ENCODE results near the gene CUL4A.
A peak's percentile ranks its signal among the peaks of the same experiment; 100 is the strongest.
"Not testable (repeated sequence)": the region's sequence is repeated elsewhere in the genome, so short reads cannot be mapped to it uniquely, and the experiment has no call there.

CUL4A gene

DNA sequence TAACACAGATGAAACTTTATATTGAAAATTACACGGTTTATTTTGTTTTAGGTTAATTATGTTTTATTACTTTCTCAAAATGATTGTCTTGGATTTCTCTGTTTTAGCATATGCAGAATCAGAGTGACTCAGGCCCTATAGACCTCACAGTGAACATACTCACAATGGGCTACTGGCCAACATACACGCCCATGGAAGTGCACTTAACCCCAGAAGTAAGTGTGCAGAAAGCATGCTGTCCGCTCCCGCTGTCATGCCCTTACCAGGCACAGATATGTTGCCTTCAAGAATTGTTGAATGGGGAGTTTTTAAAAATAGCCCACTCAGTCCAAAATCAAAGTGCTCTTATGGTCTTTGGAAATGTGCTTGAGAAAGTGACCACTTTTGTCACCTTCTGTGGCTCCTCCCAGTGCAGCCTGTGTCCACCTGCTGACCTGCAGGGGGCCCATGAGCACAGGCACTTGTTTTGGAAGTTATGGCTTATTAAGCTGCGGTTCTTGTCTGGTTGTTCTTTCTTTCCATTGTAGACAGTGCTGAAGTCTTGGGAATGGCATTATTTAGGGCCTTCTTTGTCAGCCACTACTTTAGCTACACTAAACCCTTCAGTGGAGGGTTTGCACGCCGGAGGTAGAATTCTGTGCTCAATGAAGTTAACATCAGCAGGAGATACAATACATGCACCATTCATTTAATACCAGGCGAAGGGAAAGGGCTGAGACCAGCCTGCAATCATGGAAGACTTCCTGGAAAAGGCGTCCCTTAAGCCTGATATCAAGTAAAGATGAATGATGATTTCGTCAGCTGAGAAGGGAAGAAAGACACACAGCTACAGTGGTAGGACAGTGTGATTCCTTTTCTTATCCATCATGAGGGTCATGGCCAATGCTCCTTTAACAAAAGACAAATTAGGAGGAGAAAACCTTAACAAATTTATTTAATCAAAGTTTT lies 36.7 kb downstream of the CUL4A start:
- DNase-seq (ENCODE audit: low read depth in 2 of 2), result peak; percentile 6 to 11
- TF ChIP-seq, protein P1, sequence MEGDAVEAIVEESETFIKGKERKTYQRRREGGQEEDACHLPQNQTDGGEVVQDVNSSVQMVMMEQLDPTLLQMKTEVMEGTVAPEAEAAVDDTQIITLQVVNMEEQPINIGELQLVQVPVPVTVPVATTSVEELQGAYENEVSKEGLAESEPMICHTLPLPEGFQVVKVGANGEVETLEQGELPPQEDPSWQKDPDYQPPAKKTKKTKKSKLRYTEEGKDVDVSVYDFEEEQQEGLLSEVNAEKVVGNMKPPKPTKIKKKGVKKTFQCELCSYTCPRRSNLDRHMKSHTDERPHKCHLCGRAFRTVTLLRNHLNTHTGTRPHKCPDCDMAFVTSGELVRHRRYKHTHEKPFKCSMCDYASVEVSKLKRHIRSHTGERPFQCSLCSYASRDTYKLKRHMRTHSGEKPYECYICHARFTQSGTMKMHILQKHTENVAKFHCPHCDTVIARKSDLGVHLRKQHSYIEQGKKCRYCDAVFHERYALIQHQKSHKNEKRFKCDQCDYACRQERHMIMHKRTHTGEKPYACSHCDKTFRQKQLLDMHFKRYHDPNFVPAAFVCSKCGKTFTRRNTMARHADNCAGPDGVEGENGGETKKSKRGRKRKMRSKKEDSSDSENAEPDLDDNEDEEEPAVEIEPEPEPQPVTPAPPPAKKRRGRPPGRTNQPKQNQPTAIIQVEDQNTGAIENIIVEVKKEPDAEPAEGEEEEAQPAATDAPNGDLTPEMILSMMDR (IDR thresholded peaks at IDR 0.05; ENCODE audit: low read depth, low read length), result peak; percentile 41
- H3K4me3 ChIP-seq (replicated peaks in 1 of 2; ENCODE audit: low read depth in 2 of 2, low read length in 2 of 2), result no peak overlapping the region

DNA sequence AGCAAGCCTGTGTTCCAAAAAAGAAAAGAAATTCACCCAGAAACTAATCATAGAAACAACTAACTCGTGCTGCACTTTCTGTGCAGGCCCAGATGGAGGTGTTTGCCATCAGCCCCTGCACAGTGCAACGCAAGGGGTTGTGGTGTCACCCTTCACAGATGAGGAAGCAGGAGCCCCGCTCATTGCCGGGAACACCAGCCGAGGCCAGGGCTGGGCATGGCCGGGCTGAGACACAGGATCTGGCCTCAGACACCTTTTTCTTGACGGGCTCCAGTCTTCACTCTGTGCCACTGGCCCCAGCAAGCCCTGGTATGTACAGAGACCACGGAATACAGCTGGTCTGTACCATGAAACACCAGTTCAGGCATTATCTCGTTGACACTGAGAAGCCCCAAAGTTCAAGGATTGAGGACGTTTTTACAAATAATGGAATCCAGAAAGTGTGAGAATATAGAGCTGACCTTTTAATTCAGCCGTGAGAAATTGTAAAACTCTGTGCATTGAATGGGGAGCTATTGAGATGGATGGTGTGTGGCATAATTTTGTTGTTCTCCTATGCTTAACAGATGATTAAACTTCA lies 43.2 kb downstream of the CUL4A start:
- no peak for DNase-seq (ENCODE audit: low read depth in 2 of 2)
- H3K4me3 ChIP-seq (replicated peaks in 1 of 2; ENCODE audit: low read depth in 2 of 2, low read length in 2 of 2), result no peak overlapping the region
- TF ChIP-seq, protein P1 (IDR thresholded peaks at IDR 0.05; ENCODE audit: low read depth, low read length), result no peak

GRCh38 chr13:113257908-113258307 lies 48.5 kb downstream of the CUL4A start:
- not testable (repeated sequence) for DNase-seq (ENCODE audit: low read depth in 2 of 2); H3K4me3 ChIP-seq (replicated peaks in 1 of 2; ENCODE audit: low read depth in 2 of 2, low read length in 2 of 2)

- H3K4me3 ChIP-seq (replicated peaks in 1 of 2; ENCODE audit: low read depth in 2 of 2, low read length in 2 of 2), result no peak overlapping the region
- TF ChIP-seq, protein P1 (IDR thresholded peaks at IDR 0.05; ENCODE audit: low read depth, low read length), result no peak
Measured at GRCh38 chr13:113258321-113259054, 49.1 kb downstream of the CUL4A start.

DNA sequence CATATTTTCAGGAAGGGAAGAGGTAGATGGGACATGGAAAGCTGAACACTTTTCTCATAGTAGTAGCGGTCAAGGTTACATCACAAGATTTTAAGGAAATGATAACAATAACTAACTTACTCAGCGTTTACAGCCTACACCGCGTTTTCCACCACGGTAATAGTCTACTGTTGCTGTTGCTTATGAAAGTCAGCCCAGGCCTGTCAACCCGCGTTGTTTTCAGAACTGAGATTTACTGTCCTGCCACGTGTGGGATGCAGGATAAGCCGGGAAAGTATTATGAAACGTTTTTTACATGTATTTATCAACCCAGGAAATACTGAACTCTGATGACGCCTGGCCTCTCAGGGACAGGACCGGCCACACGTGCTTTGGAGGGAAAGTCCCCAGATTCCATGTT lies 51.6 kb downstream of the CUL4A start:
- H3K4me3 ChIP-seq (replicated peaks in 1 of 2; ENCODE audit: low read depth in 2 of 2, low read length in 2 of 2), result no peak overlapping the region
- no peak for DNase-seq (ENCODE audit: low read depth in 2 of 2)
- TF ChIP-seq, protein P1 (IDR thresholded peaks at IDR 0.05; ENCODE audit: low read depth, low read length), result no peak

More at GRCh38 chr13:113258321-113259054, 49.1 kb downstream of the CUL4A start:
- DNase-seq (ENCODE audit: low read depth in 2 of 2), result no peak

- H3K4me3 ChIP-seq (replicated peaks in 1 of 2; ENCODE audit: low read depth in 2 of 2, low read length in 2 of 2); DNase-seq (ENCODE audit: low read depth in 2 of 2): not testable (repeated sequence)
Measured at GRCh38 chr13:113263016-113263415, 53.6 kb downstream of the CUL4A start.

- no peak for DNase-seq (ENCODE audit: low read depth in 2 of 2)
- TF ChIP-seq, protein P1 (IDR thresholded peaks at IDR 0.05; ENCODE audit: low read depth, low read length), result no peak
- H3K4me3 ChIP-seq (replicated peaks in 1 of 2; ENCODE audit: low read depth in 2 of 2, low read length in 2 of 2), result no peak overlapping the region
Measured at GRCh38 chr13:113267642-113268405, 58.4 kb downstream of the CUL4A start.
